ENCODE results near the gene COPS7A. TPM values are rescaled to one million over a fixed set of nuclear protein-coding genes. Genes with fewer than 3 reads are reported as not detected.
"Not testable (repeated sequence)": the region's sequence is repeated elsewhere in the genome, so short reads cannot be mapped to it uniquely, and the experiment has no call there.

COPS7A gene
- polyA plus RNA-seq, 1 donor (not counting 4 experiments of a cell fraction or from before 2014, with no cell fraction given) = 85.4 TPM

GRCh38 chr12:6735448-6736191, 11.8 kb downstream of the COPS7A start:
- Histone ChIP-seq H3K27ac (ENCODE audit: control insufficient read depth, insufficient read depth, low read length) (peak overlapping the region; percentile 0), H2AFZ (ENCODE audit: control insufficient read depth, low read length) (no peak overlapping the region), H3K79me2 (ENCODE audit: control insufficient read depth, insufficient read depth, low read length) (no peaks in the 10 kb centered on the region), H3K27me3 (ENCODE audit: control insufficient read depth, extremely low read depth, insufficient read depth, low read length) (no peaks in the 10 kb centered on the region), H3K9ac (ENCODE audit: control insufficient read depth, extremely low read depth, insufficient read depth, low read length) (no peak overlapping the region), H3K4me3 (ENCODE audit: control insufficient read depth in 2 of 3, extremely low read depth in 1 of 3, insufficient read depth in 2 of 3, low read depth in 1 of 3, low read length in 3 of 3) (no peak overlapping the region), H4K20me1 (ENCODE audit: control insufficient read depth, extremely low read depth, insufficient read depth, low read length) (no peaks in the 10 kb centered on the region), H3K9me1 (ENCODE audit: control insufficient read depth, extremely low read depth, insufficient read depth, low read length) (no peaks in the 10 kb centered on the region), H3K4me2 (ENCODE audit: control insufficient read depth, extremely low read depth, insufficient read depth, low read depth, low read length) (peak overlapping the region; percentile 11), H3K36me3 (ENCODE audit: control insufficient read depth in 2 of 2, extremely low read depth in 1 of 2, insufficient read depth in 2 of 2, low read length in 2 of 2) (peaks cover 7 to 14% of the 10 kb centered on the region in 2 experiments), H3K9me3 (ENCODE audit: control insufficient read depth, low read depth, low read length) (no peaks in the 10 kb centered on the region), H3K4me1 (ENCODE audit: control insufficient read depth, extremely low read depth, insufficient read depth, low read length) (peaks cover 9% of the 10 kb centered on the region)
- FAIRE-seq = peak; percentile 95
- TF ChIP-seq CTCF (optimal IDR thresholded peaks at IDR 0.05 in 1 of 3, IDR thresholded peaks at IDR 0.05 in 1 of 3, conservative IDR thresholded peaks at IDR 0.05 in 1 of 3; ENCODE audit: extremely low read depth in 1 of 3, insufficient read depth in 2 of 3, low read length in 3 of 3) (peak; percentile 79 to 90 (median 88)), EZH2 (IDR thresholded peaks at IDR 0.05; ENCODE audit: low read length) (no peak)
- peak; percentile 96 for DNase-seq (ENCODE audit: low read depth, low spot score)
- dilution Hi-C loops (cut with MboI; ENCODE audit: extremely low pct_ligation_motif_present, low sequenced_read_pairs) = no loop called here

- dilution Hi-C loops (cut with MboI; ENCODE audit: extremely low pct_ligation_motif_present, low sequenced_read_pairs) = no loop called here
- TF ChIP-seq CTCF (optimal IDR thresholded peaks at IDR 0.05 in 1 of 3, IDR thresholded peaks at IDR 0.05 in 1 of 3, conservative IDR thresholded peaks at IDR 0.05 in 1 of 3; ENCODE audit: extremely low read depth in 1 of 3, insufficient read depth in 2 of 3, low read length in 3 of 3) = no peak
- no peak for TF ChIP-seq EZH2 (IDR thresholded peaks at IDR 0.05; ENCODE audit: low read length)
- Histone ChIP-seq H3K9ac (ENCODE audit: control insufficient read depth, extremely low read depth, insufficient read depth, low read length) (no peak overlapping the region), H3K9me1 (ENCODE audit: control insufficient read depth, extremely low read depth, insufficient read depth, low read length) (no peaks in the 10 kb centered on the region), H3K79me2 (ENCODE audit: control insufficient read depth, insufficient read depth, low read length) (no peaks in the 10 kb centered on the region), H3K9me3 (ENCODE audit: control insufficient read depth, low read depth, low read length) (no peaks in the 10 kb centered on the region), H3K4me2 (ENCODE audit: control insufficient read depth, extremely low read depth, insufficient read depth, low read depth, low read length) (no peak overlapping the region), H4K20me1 (ENCODE audit: control insufficient read depth, extremely low read depth, insufficient read depth, low read length) (no peaks in the 10 kb centered on the region), H3K36me3 (ENCODE audit: control insufficient read depth in 2 of 2, extremely low read depth in 1 of 2, insufficient read depth in 2 of 2, low read length in 2 of 2) (peaks cover 6 to 10% of the 10 kb centered on the region in 2 experiments), H3K4me3 (ENCODE audit: control insufficient read depth in 2 of 3, extremely low read depth in 1 of 3, insufficient read depth in 2 of 3, low read depth in 1 of 3, low read length in 3 of 3) (no peak overlapping the region), H3K27ac (ENCODE audit: control insufficient read depth, insufficient read depth, low read length) (no peak overlapping the region), H3K27me3 (ENCODE audit: control insufficient read depth, extremely low read depth, insufficient read depth, low read length) (no peaks in the 10 kb centered on the region), H3K4me1 (ENCODE audit: control insufficient read depth, extremely low read depth, insufficient read depth, low read length) (peaks cover 9% of the 10 kb centered on the region), H2AFZ (ENCODE audit: control insufficient read depth, low read length) (no peak overlapping the region)
- DNase-seq (ENCODE audit: low read depth, low spot score) (no peak), FAIRE-seq (no peak)
Measured at GRCh38 chr12:6736754-6737153, 12.9 kb downstream of the COPS7A start.

- H3K9ac ChIP-seq (ENCODE audit: control insufficient read depth, extremely low read depth, insufficient read depth, low read length); H4K20me1 ChIP-seq (ENCODE audit: control insufficient read depth, extremely low read depth, insufficient read depth, low read length); H3K4me2 ChIP-seq (ENCODE audit: control insufficient read depth, extremely low read depth, insufficient read depth, low read depth, low read length); DNase-seq (ENCODE audit: low read depth, low spot score); H3K79me2 ChIP-seq (ENCODE audit: control insufficient read depth, insufficient read depth, low read length); H3K27ac ChIP-seq (ENCODE audit: control insufficient read depth, insufficient read depth, low read length); H2AFZ ChIP-seq (ENCODE audit: control insufficient read depth, low read length); H3K9me1 ChIP-seq (ENCODE audit: control insufficient read depth, extremely low read depth, insufficient read depth, low read length); FAIRE-seq; H3K27me3 ChIP-seq (ENCODE audit: control insufficient read depth, extremely low read depth, insufficient read depth, low read length); H3K4me3 ChIP-seq (ENCODE audit: control insufficient read depth in 2 of 3, extremely low read depth in 1 of 3, insufficient read depth in 2 of 3, low read depth in 1 of 3, low read length in 3 of 3); H3K9me3 ChIP-seq (ENCODE audit: control insufficient read depth, low read depth, low read length); dilution Hi-C loops (cut with MboI; ENCODE audit: extremely low pct_ligation_motif_present, low sequenced_read_pairs): not testable (repeated sequence)
- Histone ChIP-seq H3K36me3 (ENCODE audit: control insufficient read depth in 2 of 2, extremely low read depth in 1 of 2, insufficient read depth in 2 of 2, low read length in 2 of 2) (peaks cover 9 to 14% of the 10 kb centered on the region in 2 experiments), H3K4me1 (ENCODE audit: control insufficient read depth, extremely low read depth, insufficient read depth, low read length) (peaks cover 21% of the 10 kb centered on the region)
Measured at GRCh38 chr12:6742080-6742479, 18.2 kb downstream of the COPS7A start.

All from keratinocyte (primary cell).